HL-60/S4 treated with retinoic acid at 250 ng/mL for 4 days and 3 days (cell line): ENCODE data around the gene CEACAM7.
"Not testable (repeated sequence)": the region's sequence is repeated elsewhere in the genome, so short reads cannot be mapped to it uniquely, and the experiment has no call there.

Experiments
- in situ Hi-C: fragments of 300-500 bp; cut with MboI; formaldehyde crosslinking; loops from 2 replicates; pipeline ENCODE4 v1.7.0; 2022; ENCODE audit warnings: low sequenced_read_pairs

Gene CEACAM7

GRCh38 chr19:41688098-41688497 is at the start of gene CEACAM7:
TSS of gene CEACAM7 (minus strand) at chr19:41688270. CDS start at chr19:41688165, 105 bp downstream.
- in situ Hi-C loops, result no loop called here

- in situ Hi-C loops, result no loop called here
Measured at GRCh38 chr19:41735071-41735600, 47.1 kb upstream of the CEACAM7 start.

- in situ Hi-C loops, result no loop called here
Measured at GRCh38 chr19:41734585-41734984, 46.5 kb upstream of the CEACAM7 start.

- in situ Hi-C loops, result no loop called here
Measured at GRCh38 chr19:41734156-41734555, 46.1 kb upstream of the CEACAM7 start.

GRCh38 chr19:41726493-41726892 is 38.4 kb upstream of the CEACAM7 start:
- in situ Hi-C loops, result no loop called here

- in situ Hi-C loops, result no loop called here
Measured at GRCh38 chr19:41720103-41720502, 32.0 kb upstream of the CEACAM7 start.

- in situ Hi-C loops, result no loop called here
Measured at GRCh38 chr19:41718761-41719160, 30.7 kb upstream of the CEACAM7 start.

- in situ Hi-C loops, result no loop called here
Measured at GRCh38 chr19:41714598-41714997, 26.5 kb upstream of the CEACAM7 start.

- in situ Hi-C loops, result no loop called here
Measured at GRCh38 chr19:41711376-41712261, 23.5 kb upstream of the CEACAM7 start.

- in situ Hi-C loops, result no loop called here
Measured at GRCh38 chr19:41709951-41710645, 22.0 kb upstream of the CEACAM7 start.

GRCh38 chr19:41709516-41709915 is 21.4 kb upstream of the CEACAM7 start:
- in situ Hi-C loops, result not testable (repeated sequence)

- in situ Hi-C loops, result no loop called here
Measured at GRCh38 chr19:41708481-41708880, 20.4 kb upstream of the CEACAM7 start, which contains the start of gene CEACAM5. TSS of gene CEACAM5 (plus strand) at chr19:41708626. CDS start at chr19:41708732, 106 bp downstream.

GRCh38 chr19:41707871-41708371 is 19.9 kb upstream of the CEACAM7 start:
- in situ Hi-C loops, result no loop called here

GRCh38 chr19:41707502-41707812 is 19.4 kb upstream of the CEACAM7 start:
- in situ Hi-C loops, result no loop called here

- in situ Hi-C loops, result no loop called here
Measured at GRCh38 chr19:41706741-41707501, 18.9 kb upstream of the CEACAM7 start.

- in situ Hi-C loops, result no loop called here
Measured at GRCh38 chr19:41705393-41706174, 17.5 kb upstream of the CEACAM7 start.

GRCh38 chr19:41703602-41704293 is 15.7 kb upstream of the CEACAM7 start:
- in situ Hi-C loops, result no loop called here

- in situ Hi-C loops, result no loop called here
Measured at GRCh38 chr19:41702171-41702651, 14.1 kb upstream of the CEACAM7 start.

GRCh38 chr19:41701401-41702075 is 13.5 kb upstream of the CEACAM7 start:
- in situ Hi-C loops, result no loop called here
